Prostate gland (tissue), 2 donors: Measurements from ENCODE around the gene RFX7. TPM values are rescaled to one million over a fixed set of nuclear protein-coding genes. Genes with fewer than 3 reads are reported as not detected.

Experiments
- DNase-seq: peaks from one replicate; pipeline ENCODE4 v3.0.0-alpha.2; 2019; ENCODE audit warnings: low spot score
- H3K27ac ChIP-seq, 2 donors: fragments of 200-600 bp; sonication (generic); 2 replicates each; pipeline ENCODE4 v1.5.1; 2017 to 2019
- H3K27me3 ChIP-seq: fragments of 200-600 bp; sonication (generic); replicated peaks from 2 replicates; pipeline ENCODE4 v1.5.1; 2019; ENCODE audit not compliant: insufficient read depth
- H3K36me3 ChIP-seq, 2 donors: fragments of 200-600 bp; sonication (generic); 1 replicate in 1 of 2; 2 replicates in 1 of 2; pipeline versions ENCODE4 v1.5.1 to v1.8.1; 2017 to 2019
- H3K4me1 ChIP-seq: fragments of 200-600 bp; sonication (generic); replicated peaks from 2 replicates; pipeline ENCODE4 v1.5.1; 2019
- H3K4me3 ChIP-seq, 2 donors: fragments of 200-600 bp; sonication (generic); 2 replicates each; pipeline ENCODE4 v1.5.1; 2017 to 2019
- H3K9me3 ChIP-seq: fragments of 200-600 bp; sonication (generic); 2 replicates; pipeline ENCODE4 v1.5.1; 2017
- CTCF ChIP-seq, 4 experiments: fragments of 200-600 bp in 2 of 4; fragments of 450-650 bp in 2 of 4; sonication (generic) in 2 of 4; IDR thresholded peaks; 1 replicate in 3 of 4; 2 replicates in 1 of 4; pipeline ENCODE4 v1.5.1; 2016 to 2019; ENCODE audit warnings: antibody characterized with exemption in 4 of 4, mild to moderate bottlenecking in 2 of 4, moderate library complexity in 2 of 4
- POLR2A ChIP-seq: fragments of 450-650 bp; IDR thresholded peaks from one replicate; pipeline ENCODE4 v1.6.1; 2016; ENCODE audit warnings: antibody characterized with exemption, mild to moderate bottlenecking
- POLR2AphosphoS5 ChIP-seq: sonication (generic); formaldehyde crosslinking; IDR thresholded peaks from one replicate; pipeline ENCODE4 v1.6.1; 2017; ENCODE audit warnings: antibody characterized with exemption
- WGBS: methylation state at CpG from one replicate; pipeline ENCODE4 v1.1.5; 2018; 5-methylcytosine and 5-hydroxymethylcytosine counted together
- intact Hi-C: fragments of 100-400 bp; cut with DNase I; formaldehyde crosslinking; loops from one replicate; pipeline ENCODE4 v1.14.2; 2022
- total RNA-seq, 2 donors: library from RNA; depleted of rRNA; stranded (reverse); fragments of >200 nt; gene quantifications; one replicate each; pipeline ENCODE4 v1.1.0, GENCODE V29; 2016

RFX7 gene
- total RNA-seq, 2 donors from 2014 or later = 9.3 to 15.1 TPM

- Histone ChIP-seq H3K9me3 (no peaks in the 10 kb centered on the region), H3K27me3 (no peaks in the 10 kb centered on the region), H3K4me3 (no peak overlapping the region), H3K4me1 (no peaks in the 10 kb centered on the region), H3K36me3 (no peaks in the 10 kb centered on the region), H3K27ac (no peak overlapping the region)
- no peak for DNase-seq
- TF ChIP-seq POLR2A (no peak), POLR2AphosphoS5 (no peak), CTCF (IDR thresholded peaks at IDR 0.05) (no peak)
- 81% methylated on average over 1 of the region's 1 CpG for WGBS
- intact Hi-C loops = no loop called here
Measured at GRCh38 chr15:56185980-56186379, 57.7 kb downstream of the RFX7 start.

DNA sequence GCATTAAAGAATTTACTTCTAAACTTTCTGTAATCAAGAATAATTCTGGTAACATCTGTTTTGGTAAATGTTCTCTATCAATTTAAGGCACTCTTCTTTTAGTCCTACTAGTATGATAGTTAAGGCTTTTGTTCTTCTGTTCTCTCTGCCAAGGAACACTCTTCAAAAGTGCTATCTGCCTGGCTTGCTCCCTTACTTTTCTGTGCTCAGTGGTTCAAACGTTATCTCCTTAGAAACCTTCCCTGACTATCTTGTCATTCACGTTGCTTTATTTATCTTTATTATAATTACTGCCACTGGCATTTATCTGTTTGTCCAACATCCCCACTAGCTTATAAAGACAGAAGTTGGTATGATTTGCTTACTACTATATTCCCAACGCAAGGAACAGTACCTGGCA, 59.2 kb downstream of the RFX7 start:
- TF ChIP-seq POLR2AphosphoS5 = no peak
- no peak for TF ChIP-seq POLR2A
- TF ChIP-seq CTCF (IDR thresholded peaks at IDR 0.05) = no peak
- H3K36me3 ChIP-seq = no peaks in the 10 kb centered on the region
- H3K4me3 ChIP-seq = no peak overlapping the region
- intact Hi-C loops = no loop called here
- DNase-seq = no peak
- no peaks in the 10 kb centered on the region for H3K9me3 ChIP-seq
- no peaks in the 10 kb centered on the region for H3K27me3 ChIP-seq
- H3K27ac ChIP-seq = no peak overlapping the region
- WGBS = 81% methylated on average over 3 of the region's 3 CpGs
- H3K4me1 ChIP-seq = no peaks in the 10 kb centered on the region

GRCh38 chr15:56180851-56181250, 62.8 kb downstream of the RFX7 start:
- 95% methylated on average over 4 of the region's 4 CpGs for WGBS
- Histone ChIP-seq H3K27ac (no peak overlapping the region), H3K4me3 (no peak overlapping the region), H3K9me3 (no peaks in the 10 kb centered on the region), H3K27me3 (no peaks in the 10 kb centered on the region), H3K4me1 (no peaks in the 10 kb centered on the region), H3K36me3 (no peaks in the 10 kb centered on the region)
- no peak for DNase-seq
- intact Hi-C loops = no loop called here
- no peak for TF ChIP-seq POLR2A
- no peak for TF ChIP-seq POLR2AphosphoS5
- no peak for TF ChIP-seq CTCF (IDR thresholded peaks at IDR 0.05)

- 97% methylated on average over 4 of the region's 4 CpGs for WGBS
- H3K36me3 ChIP-seq = no peaks in the 10 kb centered on the region
- no peaks in the 10 kb centered on the region for H3K27me3 ChIP-seq
- no peaks in the 10 kb centered on the region for H3K4me1 ChIP-seq
- intact Hi-C loops = no loop called here
- H3K9me3 ChIP-seq = no peaks in the 10 kb centered on the region
- DNase-seq = no peak
- H3K4me3 ChIP-seq = no peak overlapping the region
- no peak for TF ChIP-seq POLR2A
- no peak for TF ChIP-seq CTCF (IDR thresholded peaks at IDR 0.05)
- no peak for TF ChIP-seq POLR2AphosphoS5
- no peak overlapping the region for H3K27ac ChIP-seq
Measured at GRCh38 chr15:56176996-56177395, 66.7 kb downstream of the RFX7 start.

- WGBS = 53% methylated on average over 1 of the region's 1 CpG
- DNase-seq = no peak
Measured at GRCh38 chr15:56175788-56176187, 67.9 kb downstream of the RFX7 start.

More at GRCh38 chr15:56175788-56176187, 67.9 kb downstream of the RFX7 start:
- Histone ChIP-seq H3K36me3 (no peaks in the 10 kb centered on the region), H3K4me3 (no peak overlapping the region), H3K4me1 (no peaks in the 10 kb centered on the region), H3K27me3 (no peaks in the 10 kb centered on the region), H3K27ac (no peak overlapping the region), H3K9me3 (no peaks in the 10 kb centered on the region)
- intact Hi-C loops = no loop called here
- no peak for TF ChIP-seq POLR2A
- no peak for TF ChIP-seq POLR2AphosphoS5
- no peak for TF ChIP-seq CTCF (IDR thresholded peaks at IDR 0.05)
